Stimulated activated CD8-positive, alpha-beta memory T cell treated with anti-CD3 and anti-CD28 coated beads, Interleukin-12 subunit alpha, Interleukin-12 subunit beta, amount 100 ng/mL, for 24 hours (primary cell): Measurements from ENCODE around the gene PMEPA1.

Experiments
- DNase-seq: peaks from one replicate; pipeline ENCODE4 v3.0.0-alpha.2; 2020; ENCODE audit errors: extremely low read depth

PMEPA1 gene

DNA sequence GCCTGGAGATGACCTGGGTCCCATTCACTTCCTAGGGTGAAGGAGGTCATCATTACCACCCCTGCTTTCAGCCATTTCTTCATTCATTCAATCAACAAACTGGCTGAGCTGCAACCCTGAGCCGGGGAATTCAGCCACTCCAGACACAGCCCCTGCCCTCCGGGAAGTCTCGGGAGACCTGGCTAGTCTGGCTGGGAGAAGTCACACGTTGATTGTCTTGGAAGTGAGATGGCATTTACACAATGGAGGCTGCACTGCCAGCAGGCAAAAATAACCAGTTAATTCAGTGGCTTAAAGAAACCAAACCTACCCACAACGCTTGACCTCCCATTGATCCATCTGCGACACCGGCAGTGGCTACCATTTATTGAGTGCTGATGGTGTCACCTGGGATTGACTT, 2.0 kb upstream of the PMEPA1 start:
- DNase-seq, result no peak

DNA sequence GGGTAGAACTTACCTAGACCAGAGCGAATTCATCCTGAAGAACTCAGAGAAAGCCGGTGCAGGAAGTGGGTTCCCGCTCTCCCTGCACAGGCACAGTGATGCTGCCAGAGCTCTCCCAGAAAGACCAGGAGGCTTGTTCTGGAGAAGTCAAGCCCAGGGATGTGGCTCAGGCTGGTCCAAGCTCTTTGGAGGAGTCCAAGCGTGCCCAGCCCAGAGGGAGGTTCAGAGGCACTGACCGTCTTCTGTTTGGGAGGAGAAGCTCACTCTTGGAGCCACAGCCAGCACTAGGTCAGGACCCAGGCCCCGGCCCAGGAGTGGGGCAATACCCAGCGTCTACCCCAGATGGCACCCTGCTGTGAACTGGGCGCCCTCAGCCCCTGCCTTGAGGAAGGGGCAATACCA, 1.5 kb upstream of the PMEPA1 start:
- no peak for DNase-seq

DNA sequence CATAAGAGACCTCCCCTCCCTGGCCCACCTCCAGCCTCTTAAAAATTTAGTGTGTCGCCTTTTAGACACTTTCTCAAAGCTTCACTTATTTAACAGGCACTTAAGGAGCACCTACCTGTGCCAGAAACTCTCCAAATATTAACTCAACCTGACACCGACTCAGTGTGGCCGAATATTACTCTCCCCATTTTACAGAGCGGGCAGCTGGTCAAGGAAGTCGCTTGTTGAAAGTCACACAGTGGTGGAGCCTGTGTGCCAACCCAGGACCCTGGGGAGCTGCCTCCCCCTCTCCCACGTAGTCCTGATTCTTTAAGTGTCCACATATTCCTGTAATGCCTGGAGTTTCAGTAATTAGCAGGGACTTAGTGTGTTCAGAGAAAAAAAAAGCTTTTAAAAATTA, 1.0 kb upstream of the PMEPA1 start:
- DNase-seq, result no peak

DNA sequence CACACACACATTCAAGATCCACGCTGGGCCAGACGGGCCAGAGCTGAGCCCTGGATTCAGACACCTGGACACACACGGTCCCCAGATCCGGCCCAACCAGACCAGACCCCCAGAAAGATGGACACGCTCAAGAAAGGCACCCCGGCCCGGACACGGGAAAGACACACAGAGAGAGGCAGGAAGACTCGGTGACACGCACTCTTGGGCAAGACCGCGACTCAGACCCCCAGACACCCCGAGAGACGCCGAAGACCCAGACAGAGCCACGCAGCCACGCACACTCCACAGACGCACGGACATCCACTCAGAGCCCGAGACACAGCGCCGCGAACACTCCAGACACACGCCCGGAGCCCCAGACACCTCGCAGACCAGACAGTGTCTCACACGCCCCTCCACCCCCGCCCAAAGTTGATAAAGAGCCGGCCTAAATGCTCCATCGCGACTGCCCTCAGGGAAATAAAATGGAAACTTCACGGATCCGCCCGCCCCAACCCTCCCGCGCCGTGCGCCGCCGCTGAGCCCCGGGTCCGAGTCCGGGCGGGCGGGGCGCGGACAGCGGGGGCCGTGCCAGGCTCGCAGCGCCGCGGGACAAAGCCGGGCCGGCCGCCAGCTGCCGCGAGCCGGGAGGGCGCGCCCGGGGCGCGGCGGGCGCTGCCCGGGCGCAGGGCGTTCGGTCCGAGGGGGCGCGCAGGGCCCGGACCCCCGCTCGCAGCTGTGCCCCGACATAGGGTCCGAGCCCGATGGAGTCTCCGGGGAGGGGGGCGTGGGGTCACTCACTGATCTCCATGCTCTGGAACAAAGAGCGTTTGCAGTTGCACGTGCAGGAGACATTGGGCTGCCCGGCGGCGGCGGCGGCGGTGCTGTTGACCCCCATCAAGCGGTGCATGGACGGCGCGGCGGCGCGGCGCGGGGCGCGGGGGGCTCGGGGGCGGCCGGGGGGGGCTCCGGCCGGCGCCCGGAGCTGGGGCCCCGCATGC, 831 bp downstream of the PMEPA1 start:
- no peak for DNase-seq

DNA sequence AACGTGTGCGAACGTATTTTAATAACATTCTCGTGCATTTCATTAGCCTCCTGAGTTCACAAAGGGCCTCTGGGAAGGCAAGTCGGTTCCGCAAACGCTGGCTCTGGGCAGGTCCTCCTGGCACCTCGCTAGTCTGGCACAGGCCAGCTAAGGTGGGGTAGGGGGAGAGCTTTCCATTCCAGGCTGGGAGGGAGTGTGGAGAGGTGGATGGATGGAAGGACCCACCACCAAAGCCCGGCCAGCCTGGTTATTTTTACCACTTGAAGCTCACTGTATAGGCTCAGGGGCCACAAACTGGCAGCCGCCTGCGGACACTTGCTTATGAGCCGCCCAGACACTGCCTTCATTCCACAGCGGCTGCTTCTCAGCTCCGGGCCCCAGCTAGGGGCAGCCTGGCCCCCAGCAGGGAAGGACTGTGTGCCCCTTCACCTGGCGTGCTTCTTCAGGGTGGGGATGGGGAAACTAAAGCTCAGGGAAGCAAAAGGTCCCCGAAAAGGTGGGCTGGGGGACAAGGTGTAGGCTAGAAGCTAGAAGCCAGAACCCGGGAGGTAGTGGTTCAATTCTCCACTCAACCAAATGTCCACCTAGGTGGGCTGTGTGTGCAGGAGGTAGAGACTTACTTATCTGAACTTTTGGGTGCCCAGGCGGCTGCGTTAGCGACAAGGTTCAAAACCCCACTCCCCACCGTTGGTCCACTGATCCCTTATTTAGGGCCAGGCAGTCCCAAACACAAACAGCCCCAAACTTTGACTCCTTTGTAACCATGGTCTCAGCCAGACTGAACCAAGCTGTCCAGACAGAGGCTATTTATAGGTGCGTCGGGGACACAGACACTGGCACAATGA, 1.7 kb downstream of the PMEPA1 start:
- DNase-seq, result no peak

DNA sequence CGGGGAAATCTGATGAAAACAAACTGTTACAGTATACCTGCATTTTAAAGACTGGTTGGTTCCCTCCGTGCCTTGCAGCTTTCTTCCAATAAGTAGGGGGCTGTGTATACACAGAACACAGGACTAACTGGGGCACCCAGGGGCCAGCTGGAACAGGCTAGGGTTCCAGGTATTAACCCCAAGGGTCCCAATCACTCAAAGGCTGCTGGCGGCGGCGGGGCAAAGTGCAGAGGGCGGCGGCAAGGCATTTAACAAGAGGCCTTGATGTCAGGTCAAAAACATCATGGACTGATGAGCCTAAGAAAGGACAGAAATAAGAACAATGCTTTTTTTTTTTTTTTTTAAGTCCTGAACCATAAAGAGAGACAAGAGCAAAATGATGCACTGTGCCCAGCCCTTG, 2.5 kb downstream of the PMEPA1 start:
- no peak for DNase-seq

DNA sequence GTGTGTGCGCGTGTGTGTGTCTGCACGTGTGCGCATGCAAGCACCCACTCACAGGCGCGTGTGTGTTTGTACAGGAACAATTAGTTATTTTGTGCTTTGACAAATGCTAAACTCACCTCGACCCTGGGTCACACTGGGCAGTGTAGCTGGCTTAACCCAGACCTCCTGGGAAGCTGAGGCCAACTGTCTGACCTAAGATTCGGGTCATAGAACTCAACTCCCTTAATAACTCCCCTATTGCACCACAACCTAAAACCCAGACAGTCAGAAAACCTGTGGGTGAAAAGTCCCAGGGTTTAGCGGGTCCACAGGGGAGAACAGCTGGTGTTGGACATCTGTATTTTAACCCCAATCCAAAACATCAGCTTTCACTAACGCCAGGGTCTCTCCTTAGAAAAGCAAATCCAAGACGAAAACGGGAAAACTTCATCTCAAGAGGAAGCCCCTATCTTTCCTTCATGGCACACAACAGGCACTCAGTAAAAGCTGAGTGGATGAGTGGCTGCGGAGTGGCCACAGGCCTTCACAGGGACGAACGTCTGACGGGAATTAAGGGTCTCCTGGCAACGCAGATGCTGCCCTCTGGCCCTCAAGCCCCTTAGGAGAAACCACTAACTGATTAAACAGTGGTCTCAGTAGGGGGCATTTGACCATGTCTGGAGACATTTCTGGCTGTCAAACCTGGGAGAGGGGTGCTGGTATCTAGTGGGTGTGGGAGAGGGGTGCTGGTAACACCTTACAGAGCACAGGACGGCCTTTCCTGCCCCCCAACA, 4.5 kb downstream of the PMEPA1 start:
- DNase-seq, result no peak

DNA sequence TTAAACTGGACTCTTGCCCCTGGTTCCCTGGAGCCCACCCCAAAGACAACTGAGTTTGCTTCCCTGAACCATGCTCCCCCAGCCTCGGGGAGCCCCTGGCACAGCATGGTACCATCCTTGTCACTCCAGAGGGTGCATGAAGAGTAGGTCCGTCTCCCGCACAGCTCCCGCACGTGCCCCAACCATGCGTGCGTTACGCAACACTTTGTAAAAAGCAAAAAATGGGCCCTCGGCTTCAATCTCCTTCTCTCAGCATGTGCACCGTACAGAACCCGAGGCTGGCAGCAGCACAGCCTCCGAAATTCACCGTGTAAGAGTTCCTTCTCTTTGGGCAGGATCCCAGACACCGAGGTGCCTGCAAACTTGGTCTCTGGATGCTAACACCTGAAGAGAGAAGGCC, 5.6 kb downstream of the PMEPA1 start:
- DNase-seq, result no peak

DNA sequence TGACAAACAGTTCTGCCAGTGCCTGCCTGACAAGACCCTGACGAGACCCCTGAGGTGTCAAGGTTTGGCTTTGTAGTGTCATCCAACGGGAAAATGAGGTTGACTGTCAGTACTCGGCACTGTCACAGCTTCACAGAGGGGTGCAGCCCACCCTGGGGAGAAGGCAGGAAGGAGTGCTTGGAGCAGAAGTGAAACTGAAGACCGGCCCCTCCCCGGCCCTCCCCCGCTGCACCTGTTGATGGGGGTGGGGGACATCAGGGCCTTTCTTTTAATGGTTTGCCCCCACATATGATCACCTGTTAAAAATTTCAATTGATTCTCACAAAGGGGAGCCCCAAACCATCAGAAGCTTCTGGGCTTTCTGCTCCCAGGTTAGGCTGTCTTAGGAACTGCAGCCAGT, 6.8 kb downstream of the PMEPA1 start:
- no peak for DNase-seq

DNA sequence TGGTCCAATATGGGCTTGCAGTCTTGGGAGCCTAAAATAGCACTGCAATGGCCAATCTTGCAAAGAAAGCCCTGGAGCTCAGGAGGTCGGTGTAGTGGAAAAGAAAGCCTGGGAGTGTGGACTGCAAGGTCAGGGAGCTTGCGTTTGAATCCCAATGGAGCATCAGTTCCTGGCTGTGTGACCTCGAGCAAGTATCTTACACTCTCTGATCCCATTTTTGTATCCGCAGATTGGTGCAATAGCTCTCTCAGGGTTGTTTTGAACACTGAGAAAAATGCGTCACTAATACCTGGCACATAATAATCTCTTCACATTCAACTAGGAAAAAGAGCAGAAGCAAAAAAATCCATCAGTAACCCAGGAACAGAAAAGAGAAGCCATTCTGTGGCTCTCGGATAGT, 7.3 kb downstream of the PMEPA1 start:
- DNase-seq, result no peak

DNA sequence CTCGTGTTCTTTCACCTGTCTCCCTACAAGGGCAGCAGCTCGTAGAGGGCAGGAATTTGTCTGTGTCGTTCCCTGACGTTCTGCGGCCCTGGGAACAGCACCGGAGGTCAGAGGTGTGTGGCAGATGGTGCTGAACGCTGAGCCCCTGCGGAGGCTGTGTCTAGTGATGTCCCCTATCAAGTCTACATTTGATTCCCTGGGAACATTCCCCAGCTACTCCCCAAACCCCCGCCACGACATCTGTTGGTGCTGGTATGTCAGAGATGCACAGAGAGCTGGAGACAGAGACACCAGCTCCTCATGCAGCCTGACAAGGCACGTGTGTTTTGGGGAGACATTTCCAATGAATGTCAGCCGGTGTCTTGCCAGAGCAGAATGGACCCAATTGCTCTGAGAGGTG, 7.7 kb downstream of the PMEPA1 start:
- DNase-seq, result no peak

DNA sequence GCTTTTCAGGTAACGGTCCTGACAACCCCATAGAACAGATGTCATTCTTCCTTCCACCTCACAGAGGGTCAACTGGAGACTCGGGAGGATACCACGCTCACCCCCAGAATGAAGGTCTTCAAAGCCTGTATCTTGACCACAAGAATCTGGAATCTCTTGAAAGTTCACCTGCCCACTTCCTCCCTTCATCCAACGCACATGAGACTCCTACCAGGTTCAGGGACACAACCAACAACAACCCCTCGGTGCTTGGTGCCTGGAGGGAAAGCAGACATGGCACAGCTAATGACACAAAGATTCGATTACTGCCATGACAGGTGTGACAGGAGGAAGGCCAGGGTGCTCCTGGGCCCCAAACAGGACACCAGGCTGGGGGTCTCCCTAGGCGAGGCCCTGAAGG, 8.2 kb downstream of the PMEPA1 start:
- no peak for DNase-seq

DNA sequence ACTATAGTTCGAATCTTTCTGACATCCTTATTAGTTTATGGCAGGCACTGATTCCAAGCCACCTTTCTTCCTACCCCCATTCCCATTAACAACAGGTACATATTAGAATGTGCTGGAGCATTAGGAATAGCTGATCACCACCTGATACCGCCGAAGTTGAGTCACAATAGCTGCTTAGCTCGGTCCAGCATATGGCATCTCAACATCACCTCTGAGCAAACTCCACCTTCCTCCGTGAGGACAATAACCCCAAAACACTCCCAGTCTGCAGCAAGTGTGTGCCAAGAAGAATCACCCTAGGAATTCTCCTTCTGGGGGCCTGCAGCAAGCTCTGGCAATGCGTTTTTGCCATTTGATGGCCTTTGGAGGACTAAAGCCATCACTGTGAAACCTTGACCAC, 8.7 kb downstream of the PMEPA1 start:
- no peak for DNase-seq

DNA sequence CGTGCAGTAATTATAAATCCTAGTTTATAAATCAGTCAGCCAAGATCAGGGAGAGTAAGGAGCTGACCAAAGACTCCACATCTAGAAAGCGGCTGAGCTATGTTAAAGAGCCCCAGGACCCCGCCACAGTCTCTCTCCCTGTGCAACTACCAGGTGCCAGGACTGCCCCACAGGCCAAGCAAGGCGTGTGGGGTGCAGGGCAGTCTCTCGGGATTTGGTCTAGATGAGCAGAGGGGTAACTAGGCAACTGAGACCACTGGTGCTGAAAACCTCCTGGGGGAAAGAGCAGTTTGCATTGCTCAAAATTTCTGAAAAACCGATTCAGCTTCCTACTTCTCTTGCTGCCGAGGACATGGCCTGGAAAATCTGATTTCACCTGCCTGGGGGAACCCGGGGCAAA, 10.4 kb downstream of the PMEPA1 start:
- no peak for DNase-seq

DNA sequence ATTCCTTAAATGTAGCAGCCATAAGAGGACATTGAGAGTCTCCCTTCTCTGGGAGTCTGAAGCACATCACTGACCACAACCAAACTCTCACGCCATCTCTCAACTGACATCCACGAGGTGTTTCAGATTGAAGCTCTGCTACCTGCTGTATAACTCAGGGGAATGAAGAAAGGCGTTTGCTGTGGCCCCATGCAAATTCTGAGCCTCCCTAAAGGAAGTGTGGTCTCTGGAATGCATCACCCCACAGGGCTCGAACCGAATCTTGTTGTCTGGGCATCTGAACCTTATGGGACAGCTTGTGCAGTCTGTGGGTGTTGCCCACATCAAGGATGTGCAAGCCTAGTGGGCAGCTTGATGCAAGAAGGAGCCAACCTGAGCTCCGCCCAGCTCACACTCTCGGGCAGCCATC, 10.9 kb downstream of the PMEPA1 start:
- no peak for DNase-seq

DNA sequence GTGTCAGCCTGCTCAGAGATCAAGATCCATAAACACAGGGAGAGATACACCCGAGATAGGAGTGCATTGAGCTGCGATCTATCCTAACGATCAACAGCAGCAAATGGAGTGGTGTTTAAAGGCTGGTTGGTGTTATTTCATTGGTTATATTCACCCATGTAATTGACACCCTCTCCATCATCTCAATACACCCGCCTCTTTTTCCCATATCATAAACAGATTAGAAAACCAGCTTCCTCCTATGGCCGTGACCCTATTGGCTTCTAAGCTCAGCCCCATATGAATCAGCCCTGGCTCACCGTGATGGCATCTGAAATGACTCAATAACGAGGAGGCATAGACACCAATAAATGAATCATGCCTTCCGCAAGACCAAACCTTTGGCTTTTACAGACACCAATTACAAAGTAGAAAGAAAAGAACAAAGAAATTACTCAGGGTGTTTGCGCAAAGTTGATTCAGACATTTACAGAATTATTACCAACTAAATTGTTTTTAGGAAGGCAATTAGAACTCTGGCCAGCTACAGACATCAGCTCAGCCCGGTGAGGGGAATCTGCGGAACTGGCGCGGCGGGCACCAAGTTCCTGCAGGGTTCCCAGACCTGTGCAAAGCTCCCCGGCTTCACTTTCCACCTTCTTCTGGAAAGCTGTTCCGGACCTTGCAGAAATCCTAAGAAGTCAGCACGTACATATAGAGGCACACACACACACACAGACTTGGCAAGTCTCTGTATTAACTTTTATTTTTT, 11.5 kb downstream of the PMEPA1 start:
- peak; percentile 35 for DNase-seq

DNA sequence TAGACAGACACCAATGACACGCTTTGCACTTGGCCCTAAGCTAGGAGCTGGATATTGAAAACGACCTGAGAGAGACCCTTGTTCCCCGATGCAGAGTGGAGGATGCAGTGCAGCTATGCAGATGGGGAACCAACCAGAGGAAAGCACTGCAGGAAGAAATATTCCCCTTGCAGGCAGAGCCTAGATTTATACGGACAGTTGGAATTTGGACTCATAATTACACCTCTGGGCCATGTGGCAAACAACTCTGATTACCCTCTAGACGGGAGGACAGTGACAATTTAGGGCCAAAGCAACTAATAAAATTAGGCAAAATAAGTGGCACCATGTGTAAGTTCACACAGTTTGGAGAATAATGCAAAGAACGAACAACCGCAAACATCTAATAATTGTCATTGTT, 12.3 kb downstream of the PMEPA1 start:
- no peak for DNase-seq

DNA sequence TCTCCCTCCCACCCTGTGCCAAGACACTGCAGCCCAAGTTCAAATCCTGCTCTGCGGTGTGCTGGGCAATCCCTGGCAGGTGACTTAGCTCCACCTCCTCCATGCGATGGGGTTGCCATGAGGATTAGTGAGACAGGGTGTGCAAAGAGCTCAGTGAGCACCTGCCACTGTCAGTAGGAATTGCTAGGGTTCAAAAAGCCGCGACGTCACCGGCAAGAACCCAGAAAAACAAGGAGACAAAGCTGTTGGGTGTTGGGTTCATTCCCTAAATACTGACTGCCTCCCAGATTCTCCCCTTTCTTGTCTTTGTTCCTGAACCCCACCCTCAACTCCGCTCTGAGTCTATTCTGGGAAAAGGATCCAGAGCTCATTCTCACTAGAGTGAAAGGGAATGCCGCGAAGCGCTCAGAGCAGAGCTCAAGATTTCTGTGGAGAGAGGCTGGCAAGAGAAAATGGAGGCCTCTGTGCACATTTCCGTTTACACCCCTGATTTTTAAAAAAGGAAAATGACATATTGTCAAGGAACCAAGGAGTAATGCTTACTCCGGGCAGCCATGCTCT, 13.3 kb downstream of the PMEPA1 start:
- no peak for DNase-seq

DNA sequence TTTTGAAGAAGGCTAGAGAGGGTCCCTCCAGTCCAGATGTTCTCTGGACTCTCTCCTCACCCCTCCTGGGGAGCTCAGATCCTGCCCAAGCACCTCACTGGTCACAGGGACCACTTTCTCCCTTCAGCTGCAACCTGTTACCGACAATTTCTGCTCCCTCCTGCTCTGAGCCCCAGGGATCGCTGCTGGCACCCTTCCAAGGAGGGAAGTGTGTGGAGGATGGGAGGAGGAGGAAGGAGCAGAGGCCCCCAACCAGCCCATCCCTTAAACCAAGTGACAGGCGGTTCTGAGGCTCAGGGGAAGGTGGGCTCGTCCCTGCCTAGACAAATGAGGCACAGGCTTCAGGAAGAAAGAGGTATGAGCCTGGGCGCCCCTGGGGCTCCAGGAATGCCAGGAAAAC, 13.9 kb downstream of the PMEPA1 start:
- no peak for DNase-seq

DNA sequence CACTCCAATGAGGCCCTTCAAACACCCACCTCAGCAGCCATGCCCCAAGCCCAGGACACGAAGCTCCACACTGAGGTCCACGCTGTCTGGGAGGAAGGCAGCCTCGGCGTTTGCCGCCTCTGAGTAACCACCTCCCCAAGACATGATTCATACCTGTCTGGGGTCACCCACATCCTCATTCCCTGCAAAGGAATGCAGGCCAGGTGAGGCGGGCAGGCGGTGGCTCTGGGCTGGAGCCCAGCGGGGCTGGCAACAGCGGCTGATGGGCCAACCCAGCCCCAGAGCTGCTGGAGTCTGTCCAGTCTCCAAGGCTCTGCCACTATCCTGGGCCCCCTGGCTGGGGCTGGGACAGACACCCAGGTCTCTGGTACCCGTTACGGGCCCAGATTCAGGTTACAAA, 14.8 kb downstream of the PMEPA1 start:
- no peak for DNase-seq

DNA sequence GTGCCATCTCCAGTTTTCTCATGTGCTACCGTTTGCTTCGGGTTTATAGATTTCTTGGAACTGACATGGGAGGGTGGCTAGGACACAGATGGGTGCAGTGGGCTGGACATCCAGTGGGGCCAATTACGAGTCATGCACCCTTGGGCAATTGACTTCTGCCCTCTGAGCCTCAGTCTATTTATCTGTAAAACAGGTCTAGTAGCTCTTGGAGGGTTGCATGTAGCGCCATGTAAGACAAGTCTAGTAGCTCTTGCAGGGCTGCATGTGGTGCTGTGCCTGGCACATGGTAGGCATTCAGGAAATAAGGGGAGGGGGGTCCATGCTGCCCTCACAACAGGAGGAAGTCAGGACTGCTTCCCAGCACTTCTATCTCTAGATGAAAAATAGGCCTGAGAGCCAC, 15.3 kb downstream of the PMEPA1 start:
- no peak for DNase-seq
